Measurements from ENCODE around the gene TMEM121.
"Not testable (repeated sequence)": the region's sequence is repeated elsewhere in the genome, so short reads cannot be mapped to it uniquely, and the experiment has no call there.

TMEM121 gene

DNA sequence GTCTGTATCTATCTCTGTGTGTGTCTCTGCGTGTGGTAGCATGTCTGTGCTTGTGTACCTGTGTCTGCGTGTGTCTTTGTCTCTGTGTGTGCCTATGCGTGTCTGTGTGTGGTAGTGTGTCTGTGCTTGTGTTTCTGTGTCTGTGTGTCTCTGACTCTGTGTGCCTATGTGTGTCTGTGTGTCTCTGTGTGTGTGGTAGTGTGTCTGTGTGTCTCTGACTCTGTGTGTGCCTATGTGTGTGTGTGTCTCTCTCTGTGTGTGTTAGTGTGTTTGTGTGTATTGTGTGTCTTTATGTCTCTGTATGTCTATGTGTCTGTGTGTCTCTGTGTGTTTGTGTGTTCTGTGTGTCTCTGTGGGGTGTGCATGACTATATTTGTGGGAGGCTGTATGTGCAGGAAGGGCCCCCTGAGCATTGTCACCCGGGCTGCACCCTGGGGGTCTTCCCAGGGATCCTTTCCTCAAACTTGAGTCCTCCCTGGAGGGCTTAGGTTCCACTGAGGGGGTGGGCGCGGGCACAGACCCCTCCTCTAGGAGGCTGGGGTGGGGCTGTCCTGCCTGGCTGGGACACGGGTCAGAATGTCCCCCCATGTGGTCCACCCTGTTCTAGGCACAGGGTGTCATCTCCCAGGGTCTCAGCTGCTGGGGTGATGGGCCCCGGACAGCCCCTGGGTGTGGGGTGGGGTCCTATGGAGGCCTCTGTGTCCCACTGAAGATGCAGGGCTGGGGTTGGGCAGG lies 39.0 kb downstream of the TMEM121 start:
- intact Hi-C loops (cut with DNase I) = not testable (repeated sequence)
- DNase-seq = peak in 1 of 10 donors; percentile 27

DNA sequence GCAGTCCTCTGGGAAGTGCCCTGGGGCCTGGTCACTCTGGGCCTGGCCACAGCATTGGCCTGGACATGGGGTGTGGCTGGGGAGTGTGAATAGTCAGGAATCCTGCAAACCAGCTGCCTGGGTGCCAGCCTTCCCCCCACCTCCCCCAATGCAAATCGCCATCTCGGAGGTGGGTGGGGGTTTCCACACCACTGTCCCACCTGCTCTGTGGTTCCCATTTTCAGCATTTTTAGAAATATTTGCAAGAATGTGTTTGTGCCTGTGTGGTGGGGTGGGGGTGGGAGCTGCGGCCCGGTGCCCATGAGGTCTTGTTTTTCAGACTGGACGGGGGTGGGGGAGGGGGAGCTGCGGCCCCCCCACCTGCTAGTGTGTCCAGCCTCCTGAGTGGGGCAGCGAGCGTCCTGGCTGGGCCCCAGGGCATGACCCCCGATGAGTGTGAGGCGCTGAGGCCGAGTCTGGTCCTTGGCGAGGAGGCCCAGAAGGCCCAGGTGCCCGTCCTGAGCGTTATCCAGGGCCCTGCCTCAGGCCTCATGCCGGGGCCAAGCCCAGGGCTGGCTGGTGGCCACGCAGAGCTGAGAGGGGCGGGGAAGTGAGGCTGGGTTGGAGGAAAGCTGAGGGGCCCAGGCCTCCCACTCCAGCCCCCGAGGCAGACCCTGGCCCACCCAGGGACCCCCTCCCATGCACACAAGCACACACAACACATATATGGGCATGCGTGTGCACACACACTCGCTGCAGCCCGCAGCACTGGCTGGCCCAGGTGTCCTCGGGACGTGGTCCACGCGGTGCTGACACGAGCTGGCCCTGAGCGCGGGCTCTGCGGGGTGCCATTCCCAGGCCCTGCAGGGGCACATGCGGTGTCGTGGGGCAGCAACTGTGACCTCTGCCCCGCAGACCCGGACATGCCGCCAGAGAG lies 40.1 kb downstream of the TMEM121 start:
- intact Hi-C loops (cut with DNase I) = not testable (repeated sequence)
- DNase-seq = peak in 3 of 10 donors; percentile 43 to 73 (median 53)

DNA sequence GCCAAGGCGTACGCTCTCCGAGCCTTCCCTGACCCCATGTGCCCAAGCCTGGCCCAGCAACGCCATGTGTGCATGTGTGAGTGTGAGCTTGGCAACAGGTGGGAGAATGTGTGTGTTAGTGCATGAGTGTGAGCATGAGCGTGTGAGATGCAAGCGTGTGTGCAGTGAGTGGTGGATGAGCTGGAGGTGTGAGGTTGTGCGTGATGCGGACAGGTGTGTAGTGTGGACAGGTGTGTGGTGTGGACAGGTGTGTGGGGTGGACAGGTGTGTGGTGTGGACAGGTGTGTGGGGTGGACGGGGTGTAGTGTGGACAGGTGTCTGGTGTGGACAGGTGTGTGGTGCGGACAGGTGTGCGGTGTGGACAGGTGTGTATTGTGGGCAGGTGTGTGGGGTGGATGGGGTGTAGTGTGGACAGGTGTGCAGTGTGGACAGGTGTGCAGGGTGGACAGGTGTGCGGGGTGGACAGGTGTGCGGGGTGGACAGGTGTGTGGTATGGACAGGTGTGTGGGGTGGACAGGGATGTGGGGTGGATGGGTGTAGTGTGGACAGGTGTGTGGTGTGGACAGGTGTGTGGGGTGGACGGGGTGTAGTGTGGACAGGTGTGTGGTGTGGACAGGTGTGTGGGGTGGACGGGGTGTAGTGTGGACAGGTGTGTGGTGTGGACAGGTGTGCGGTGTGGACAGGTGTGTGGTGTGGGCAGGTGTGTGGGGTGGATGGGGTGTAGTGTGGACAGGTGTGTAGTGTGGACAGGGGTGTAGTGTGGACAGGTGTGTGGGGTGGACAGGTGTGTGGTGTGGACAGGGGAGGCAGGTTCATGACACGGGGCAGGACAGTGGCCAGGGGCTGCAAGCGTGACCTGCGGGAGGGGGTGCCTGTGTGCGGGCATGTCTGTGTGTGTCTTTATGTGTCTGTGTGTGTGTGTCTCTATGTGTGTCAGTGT lies 41.1 kb downstream of the TMEM121 start:
- peak in 1 of 10 donors; percentile 53 for DNase-seq
- intact Hi-C loops (cut with DNase I) = not testable (repeated sequence)

DNA sequence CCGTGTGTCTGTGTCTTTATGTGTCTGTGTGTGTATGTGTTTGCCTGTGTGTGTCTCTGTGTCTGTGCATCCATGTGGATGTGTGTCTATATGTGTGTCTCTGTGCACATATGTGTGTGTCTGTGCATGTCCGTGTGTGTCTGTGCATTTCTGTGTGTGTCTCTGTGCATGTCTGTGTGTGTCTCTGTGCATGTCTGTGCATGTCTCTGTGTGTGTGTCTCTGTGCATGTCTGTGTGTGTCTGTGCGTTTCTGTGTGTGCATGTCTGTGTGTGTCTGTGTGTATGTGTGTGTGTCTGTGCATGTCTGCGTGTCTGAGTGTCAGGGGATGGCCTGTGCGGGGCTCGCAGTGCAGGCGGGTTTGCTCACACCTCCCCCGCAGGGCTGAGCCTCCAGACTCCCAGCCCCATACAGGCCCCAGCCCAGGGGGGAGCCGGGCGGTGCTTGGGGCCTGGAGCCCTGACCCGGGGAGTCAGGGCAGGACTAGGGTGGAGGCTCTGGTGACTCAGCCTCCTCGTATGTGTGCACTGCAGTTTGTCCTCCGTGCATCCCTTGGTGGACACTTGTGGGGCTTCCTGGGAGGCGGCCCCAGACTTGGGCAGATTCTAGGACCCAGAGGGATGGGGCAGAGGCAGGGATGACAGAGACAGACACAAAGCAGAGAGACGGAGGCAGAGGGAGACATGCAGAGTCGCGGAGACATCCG lies 41.9 kb downstream of the TMEM121 start:
- DNase-seq = peak in 1 of 10 donors; percentile 37
- intact Hi-C loops (cut with DNase I) = not testable (repeated sequence)

DNA sequence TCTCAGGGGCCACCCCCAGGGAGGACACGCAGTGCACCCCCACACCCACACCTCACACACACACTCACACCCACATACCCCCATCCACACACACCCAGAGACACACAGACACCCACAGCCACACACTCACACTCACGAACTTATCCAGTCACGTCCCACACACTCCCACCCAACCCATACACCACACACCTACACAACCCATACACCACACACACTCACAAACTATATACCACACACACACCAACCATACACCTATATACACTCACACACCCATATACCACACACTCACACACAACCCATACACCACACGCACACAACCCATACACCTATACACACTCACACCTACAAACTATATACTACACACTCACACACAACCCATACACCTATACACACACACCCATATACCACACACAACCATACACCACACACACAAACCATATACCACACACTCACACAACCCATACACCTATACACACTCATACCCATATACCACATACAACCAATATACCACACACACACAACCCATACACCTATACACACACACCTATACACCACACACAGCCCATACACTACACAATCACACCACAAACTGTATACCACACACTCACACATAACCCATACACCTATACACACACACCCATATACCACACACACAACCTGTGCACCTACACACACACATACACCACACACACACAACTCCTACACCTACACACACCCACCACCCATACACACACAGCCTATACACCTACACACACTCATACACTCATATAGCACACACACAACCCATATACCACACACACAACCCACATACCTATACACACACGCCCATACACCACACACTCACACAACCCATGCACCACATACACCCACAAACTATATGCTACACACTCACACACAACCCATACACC lies 42.7 kb downstream of the TMEM121 start:
- intact Hi-C loops (cut with DNase I) = no loop called here
- no peak for DNase-seq

DNA sequence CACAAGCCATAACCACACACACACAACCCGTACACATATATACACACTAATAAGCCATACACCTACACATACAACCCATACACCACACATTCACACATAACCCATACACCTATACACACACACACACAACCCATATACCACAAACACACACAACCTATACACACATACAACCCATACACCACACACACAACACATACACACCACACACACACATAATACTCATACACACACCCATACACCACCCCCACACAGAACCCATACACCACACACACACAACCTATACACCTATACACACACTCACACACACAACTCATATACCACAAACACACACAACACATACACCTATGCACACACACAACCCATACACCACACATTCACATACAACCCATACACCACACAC lies 44.1 kb downstream of the TMEM121 start:
- intact Hi-C loops (cut with DNase I) = no loop called here
- DNase-seq = peak in 1 of 10 donors; percentile 1

DNA sequence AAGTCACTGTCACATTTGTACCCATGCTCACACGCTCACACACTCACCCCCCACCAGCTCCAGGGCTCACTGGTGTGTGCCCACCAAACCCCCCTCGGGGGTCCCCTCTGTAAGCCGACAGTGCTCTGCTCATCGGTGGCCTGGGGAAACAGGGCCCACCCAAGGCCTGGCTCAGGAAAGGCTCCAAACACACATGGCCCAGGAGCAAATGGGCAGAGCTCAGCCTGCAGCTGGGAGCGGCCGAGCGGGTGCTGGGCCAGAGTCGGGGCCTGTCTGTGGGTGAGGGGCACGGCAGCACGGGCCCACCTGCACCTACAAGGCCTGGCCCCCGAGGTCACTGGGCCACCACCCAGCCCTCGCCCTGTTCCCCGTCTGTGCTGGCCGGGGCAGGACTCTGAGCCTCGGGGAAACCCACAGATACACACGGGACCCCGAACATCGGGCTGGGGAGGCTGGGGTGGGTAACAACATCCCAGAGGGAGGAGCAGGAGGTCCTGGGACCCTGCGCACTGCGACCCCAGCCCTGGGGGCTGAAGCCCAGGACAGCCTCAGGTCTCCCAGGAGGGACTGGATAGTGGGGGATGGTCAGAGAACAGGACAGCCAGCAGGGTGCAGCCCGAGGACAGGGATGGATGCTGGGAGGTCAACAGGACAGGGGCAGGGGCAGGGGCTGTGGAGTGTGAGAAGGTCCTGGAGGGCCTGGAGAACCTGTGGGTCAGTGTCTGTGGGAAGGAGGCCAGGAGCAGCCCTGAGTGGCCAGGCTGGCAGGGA lies 45.0 kb downstream of the TMEM121 start:
- peak in 2 of 10 donors; percentile 41 to 51 for DNase-seq
- intact Hi-C loops (cut with DNase I) = not testable (repeated sequence)

DNA sequence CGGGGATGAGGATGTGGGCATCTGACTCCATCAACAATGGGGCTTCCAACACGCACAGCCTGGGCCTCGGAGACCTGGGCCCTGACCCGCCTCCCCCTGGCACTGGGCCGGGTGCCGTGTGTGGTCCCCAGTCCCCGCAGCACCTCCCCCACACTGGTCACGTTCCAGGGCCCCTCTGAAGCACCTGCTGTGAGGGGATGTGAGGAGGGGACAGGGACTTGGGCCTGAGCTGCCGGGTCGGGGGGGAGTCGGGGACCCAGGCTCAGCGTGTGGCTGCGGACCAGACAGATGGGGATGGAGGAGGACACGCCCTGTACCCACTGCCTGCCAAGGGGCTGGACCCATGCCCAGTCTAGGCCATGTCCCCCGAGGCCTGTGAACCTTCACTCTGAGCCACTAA lies 45.7 kb downstream of the TMEM121 start:
- peak in 1 of 10 donors; percentile 48 for DNase-seq
- intact Hi-C loops (cut with DNase I) = not testable (repeated sequence)

DNA sequence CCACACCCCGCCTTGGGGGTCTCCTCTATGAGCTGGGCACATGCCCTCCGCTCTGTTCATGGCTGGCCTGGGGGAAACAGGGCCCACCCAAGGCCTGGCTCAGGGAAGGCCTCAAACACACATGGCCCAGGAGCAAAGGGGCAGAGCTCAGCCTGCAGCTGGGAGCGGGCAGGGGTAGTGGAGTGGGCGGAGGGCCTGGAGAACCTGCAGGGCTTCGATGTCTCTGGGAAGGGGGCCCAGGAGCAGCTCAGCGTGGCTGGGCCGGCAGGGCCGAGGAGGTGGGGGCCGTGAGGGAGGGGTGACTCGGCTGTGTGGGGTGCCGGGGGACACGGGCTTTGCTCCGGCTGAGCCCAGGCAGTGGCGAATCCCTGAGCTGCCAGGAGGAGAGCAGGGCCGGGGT lies 47.5 kb downstream of the TMEM121 start:
- DNase-seq = peak in 2 of 10 donors; percentile 60
- intact Hi-C loops (cut with DNase I) = not testable (repeated sequence)

DNA sequence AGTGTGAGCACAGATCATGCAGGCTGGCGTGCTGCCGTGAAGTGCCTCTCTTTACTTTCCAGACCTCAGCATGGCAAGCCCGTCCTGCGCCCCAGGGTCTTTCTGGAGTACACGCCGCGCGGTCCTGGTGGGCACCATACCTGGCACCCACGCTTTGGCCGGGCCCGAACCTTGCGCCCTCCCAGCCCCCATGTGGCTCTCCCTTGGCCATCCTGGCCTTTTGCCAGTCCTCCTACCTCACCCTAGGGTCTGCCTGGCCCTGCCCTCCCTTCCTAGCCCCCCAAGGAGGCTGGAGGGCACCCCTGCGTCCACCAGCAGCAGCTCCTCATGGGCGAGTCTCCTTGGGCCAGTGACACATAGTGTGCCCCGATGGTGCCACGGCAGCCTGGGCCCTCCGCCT lies 48.0 kb downstream of the TMEM121 start:
- DNase-seq; intact Hi-C loops (cut with DNase I): not testable (repeated sequence)

DNA sequence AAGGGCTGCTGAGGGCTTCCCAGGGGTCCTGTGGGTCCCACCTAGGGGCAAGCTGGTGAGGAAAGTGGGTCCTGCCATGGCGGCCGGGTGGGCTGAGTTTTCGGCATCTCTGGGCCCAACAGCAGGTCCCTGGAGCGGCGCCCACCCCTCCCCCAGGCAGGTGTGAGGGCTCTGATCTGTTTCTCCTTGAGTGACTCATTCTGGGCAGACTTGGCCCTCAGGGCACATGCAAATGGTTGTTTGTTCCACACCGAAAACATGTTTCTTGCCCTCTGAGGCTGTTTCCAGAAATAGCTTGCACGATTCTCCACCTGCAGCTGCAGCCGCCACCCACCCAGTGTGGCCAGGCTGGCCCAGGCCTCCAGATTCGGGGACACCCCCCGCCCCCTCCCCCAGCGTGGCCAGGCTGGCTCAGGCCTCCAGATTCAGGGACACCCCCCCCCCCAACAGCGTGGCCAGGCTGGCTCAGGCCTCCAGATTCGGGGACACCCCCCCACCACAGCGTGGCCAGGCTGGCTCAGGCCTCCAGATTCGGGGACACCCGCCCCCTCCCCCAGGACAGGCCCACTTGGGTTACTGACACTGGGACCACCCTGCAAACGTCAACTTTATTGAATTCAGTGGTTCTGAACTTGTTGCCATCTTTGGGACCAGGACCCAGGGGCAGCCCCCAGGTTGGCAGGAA lies 48.8 kb downstream of the TMEM121 start:
- peak in 1 of 10 donors; percentile 4 for DNase-seq
- intact Hi-C loops (cut with DNase I) = not testable (repeated sequence)

DNA sequence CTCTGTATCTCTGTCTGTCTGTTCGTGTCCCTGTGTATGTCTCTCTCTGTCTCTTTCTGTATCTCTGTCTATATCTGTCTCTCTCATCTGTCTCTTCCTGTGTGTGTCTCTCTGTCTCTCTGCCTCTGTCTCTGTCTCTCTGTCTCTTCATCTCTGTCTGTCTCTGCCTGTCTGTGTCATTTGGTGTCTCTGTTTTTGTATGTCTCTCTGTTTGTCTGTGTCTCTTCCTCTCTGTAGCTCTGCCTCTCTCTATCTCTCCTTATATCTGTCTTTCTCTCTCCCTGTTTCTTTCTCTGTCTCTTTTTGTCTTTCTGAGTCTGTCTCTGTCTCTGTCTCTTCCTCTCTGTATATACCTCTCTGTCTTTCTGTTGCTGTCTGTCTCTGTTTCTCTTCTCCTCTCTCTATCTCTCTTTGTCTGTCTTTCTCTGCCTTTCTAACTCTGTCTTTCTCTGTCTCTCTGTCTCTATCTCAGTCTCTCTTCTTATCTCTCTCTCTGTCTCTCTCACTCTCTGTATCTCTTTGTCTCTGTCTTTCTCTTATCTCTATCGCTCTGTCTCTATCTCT lies 50.2 kb downstream of the TMEM121 start:
- intact Hi-C loops (cut with DNase I) = no loop called here

DNA sequence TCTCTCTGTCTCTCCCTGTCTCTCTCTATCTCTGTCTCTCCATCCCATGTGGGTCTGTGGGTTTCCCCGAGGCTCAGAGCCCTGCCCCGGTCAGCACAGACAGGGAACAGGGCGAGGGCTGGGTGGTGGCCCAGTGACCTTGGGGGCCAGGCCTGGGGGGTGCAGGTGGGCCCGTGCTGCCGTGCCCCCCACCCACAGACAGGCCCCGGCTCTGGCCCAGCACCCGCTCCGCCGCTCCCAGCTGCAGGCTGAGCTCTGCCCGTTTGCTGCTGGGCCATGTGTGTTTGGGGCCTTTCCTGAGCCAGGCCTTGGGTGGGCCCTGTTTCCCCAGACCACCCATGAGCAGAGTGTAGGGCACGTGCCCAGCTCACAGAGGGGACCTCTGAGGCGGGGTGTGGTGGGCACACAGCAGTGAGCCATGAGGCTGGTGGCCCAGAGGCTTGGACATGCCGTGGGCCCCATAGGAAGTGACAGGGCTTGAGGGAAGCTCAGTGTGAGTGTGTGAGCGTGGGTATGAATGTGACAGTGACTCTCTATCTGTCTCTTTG lies 51.0 kb downstream of the TMEM121 start:
- DNase-seq = peak in 2 of 10 donors; percentile 55 to 68
- intact Hi-C loops (cut with DNase I) = no loop called here

More for the DNA sequence above, 50.2 kb downstream of the TMEM121 start:
- no peak for DNase-seq

DNA sequence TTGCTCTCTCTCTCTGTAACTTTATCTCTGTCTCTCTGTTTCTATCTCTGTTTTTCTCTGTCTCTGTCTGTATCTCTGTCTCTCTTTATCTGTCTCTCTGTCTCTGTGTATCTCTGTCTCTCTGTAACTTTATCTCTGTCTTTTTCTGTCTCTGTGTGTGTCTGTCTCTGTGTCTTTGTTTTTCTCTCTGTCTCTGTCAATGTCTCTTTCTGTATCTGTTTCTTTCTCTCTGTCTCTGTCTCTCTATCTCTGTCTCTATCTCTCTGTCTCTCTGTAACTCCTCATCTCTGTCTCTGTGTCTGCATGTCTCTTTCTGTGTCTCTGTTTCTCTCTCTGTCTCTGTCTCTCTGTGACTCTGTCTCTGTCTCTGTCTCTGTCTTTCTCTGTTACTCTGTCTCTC lies 51.7 kb downstream of the TMEM121 start:
- DNase-seq = no peak
- intact Hi-C loops (cut with DNase I) = no loop called here

DNA sequence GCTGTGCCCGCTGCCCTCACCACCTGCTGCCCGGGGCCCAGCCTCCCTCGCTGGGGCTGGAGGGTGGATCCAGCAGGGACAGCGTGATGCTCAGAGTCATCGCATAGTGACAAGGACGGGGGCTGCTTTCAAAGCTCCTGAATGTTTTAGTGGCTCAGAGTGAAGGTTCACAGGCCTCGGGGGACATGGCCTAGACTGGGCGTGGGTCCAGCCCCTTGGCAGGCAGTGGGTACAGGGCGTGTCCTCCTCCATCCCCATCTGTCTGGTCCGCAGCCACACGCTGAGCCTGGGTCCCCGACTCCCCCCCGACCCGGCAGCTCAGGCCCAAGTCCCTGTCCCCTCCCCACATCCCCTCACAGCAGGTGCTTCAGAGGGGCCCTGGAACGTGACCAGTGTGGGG lies 52.8 kb downstream of the TMEM121 start:
- DNase-seq; intact Hi-C loops (cut with DNase I): not testable (repeated sequence)

Data from posterior cingulate gyrus (tissue), 11 donors.